ENCODE results near the gene LRRC34. TPM values are rescaled to one million over a fixed set of nuclear protein-coding genes. Genes with fewer than 3 reads are reported as not detected.

The LRRC34 gene
- total RNA-seq, 1 experiment from 2014 or later, result not detected

- peaks cover 2% of the 10 kb centered on the region for H3K27me3 Mint-ChIP-seq (ENCODE audit: insufficient read depth, unreplicated experiment)
- H3K27ac Mint-ChIP-seq (ENCODE audit: unreplicated experiment), result no peak overlapping the region
- no peaks in the 10 kb centered on the region for H3K9me3 Mint-ChIP-seq (ENCODE audit: unreplicated experiment)
- Histone ChIP-seq H3K27me3 (replicated peaks; ENCODE audit: control insufficient read depth, insufficient read depth, low read length) (no peaks in the 10 kb centered on the region), H3K4me3 (ENCODE audit: low read depth, low read length) (no peak overlapping the region), H3K4me1 (peaks cover 12% of the 10 kb centered on the region; the same call in 1 of the 2 replicates), H3K36me3 (ENCODE audit: control insufficient read depth, insufficient read depth, low read length) (no peaks in the 10 kb centered on the region), H3K9me3 (no peaks in the 10 kb centered on the region)
- intact Hi-C loops (cut with micrococcal nuclease; ENCODE audit: unreplicated experiment), result loop anchor here (1.0 to 2.0 kb wide), 2 partner anchors 75 to 612 kb away; no protein-coding TSS in a partner anchor
- no peak for DNase-seq
- no TSS peak for BruUV-seq (replicated peaks)
- no peak overlapping the region for H3K4me3 Mint-ChIP-seq (ENCODE audit: unreplicated experiment)
- H3K36me3 Mint-ChIP-seq (ENCODE audit: insufficient read depth, unreplicated experiment), result no peaks in the 10 kb centered on the region
- TF ChIP-seq CTCF (IDR thresholded peaks at IDR 0.05; ENCODE audit: insufficient read depth in 1 of 2, low read depth in 1 of 2, low read length in 1 of 2, severe bottlenecking in 1 of 2, unreplicated experiment in 1 of 2), result peak; percentile 30 to 31
- ChIA-PET POLR2A (no interaction called here), CTCF (interaction anchor here (1.0 kb wide), 1 partner anchor 595 kb away, joined by 3 read pairs; no protein-coding TSS in a partner anchor)
- peaks cover 8% of the 10 kb centered on the region for H3K4me1 Mint-ChIP-seq (ENCODE audit: low read depth, unreplicated experiment)
Measured at GRCh38 chr3:169744366-169745054, 68.2 kb downstream of the LRRC34 start.

Other genes with a start within 250 kb of the LRRC34 start
- 27.0 and 27.6 TPM in 2 replicates for gene MECOM, start 149.2 kb downstream of the LRRC34 start, total RNA-seq (2022)
- gene TERC, start 47.8 kb downstream of the LRRC34 start, total RNA-seq (2022), result 17.1 and 19.0 TPM in 2 replicates
- not detected in 2 replicates for gene ACTRT3, start 43.3 kb downstream of the LRRC34 start, total RNA-seq (2022)
- 9.8 and 10.6 TPM in 2 replicates for gene MYNN, start 39.5 kb downstream of the LRRC34 start, total RNA-seq (2022)
- gene LRRIQ4, start within 50 bp of the LRRC34 start, total RNA-seq (2022), result not detected in 2 replicates
- gene LRRC31, start 57.0 kb upstream of the LRRC34 start, total RNA-seq (2022), result 0.64 and 0.70 TPM in 2 replicates
- not detected in 2 replicates for gene SAMD7, start 98.7 kb upstream of the LRRC34 start, total RNA-seq (2022)
- gene SEC62, start 153.9 kb upstream of the LRRC34 start, total RNA-seq (2022), result 60.3 and 74.7 TPM in 2 replicates
- 14.8 and 16.1 TPM in 2 replicates for gene GPR160, start 225.1 kb upstream of the LRRC34 start, total RNA-seq (2022)

Measured in Caco-2 (cell line).